AG08396 (cell line): Measurements from ENCODE around the gene MLIP.
A peak's percentile ranks its signal among the peaks of the same experiment; 100 is the strongest.
"Not testable (repeated sequence)": the region's sequence is repeated elsewhere in the genome, so short reads cannot be mapped to it uniquely, and the experiment has no call there.

Experiments used
- DNase-seq: peaks from one replicate; pipeline ENCODE4 v3.0.0; 2012; ENCODE audit warnings: low spot score, mixed read lengths

MLIP gene

GRCh38 chr6:54111341-54112045, at the start of gene MLIP:
Gene MLIP (plus strand): TSS chr6:54111443. CDS start chr6:54111480, 37 bp downstream.
- DNase-seq: no peak

DNA sequence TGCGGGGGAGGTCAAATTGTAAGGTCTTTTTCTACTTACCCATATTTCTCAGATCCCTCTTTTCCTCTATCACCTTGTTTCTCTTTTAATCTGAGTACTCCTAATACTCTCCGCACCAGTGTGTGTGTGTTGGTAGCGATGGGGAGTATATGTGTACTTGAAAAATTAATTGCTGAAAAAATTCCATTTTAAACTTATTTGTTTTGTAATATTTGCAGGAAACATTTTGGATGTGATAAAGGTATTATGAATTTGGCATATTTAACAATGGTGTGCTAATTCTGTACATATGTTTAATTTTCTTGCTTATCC, 48.1 kb upstream of the MLIP start:
- no peak for DNase-seq

GRCh38 chr6:54068694-54069093, 42.5 kb upstream of the MLIP start:
- no peak for DNase-seq

DNA sequence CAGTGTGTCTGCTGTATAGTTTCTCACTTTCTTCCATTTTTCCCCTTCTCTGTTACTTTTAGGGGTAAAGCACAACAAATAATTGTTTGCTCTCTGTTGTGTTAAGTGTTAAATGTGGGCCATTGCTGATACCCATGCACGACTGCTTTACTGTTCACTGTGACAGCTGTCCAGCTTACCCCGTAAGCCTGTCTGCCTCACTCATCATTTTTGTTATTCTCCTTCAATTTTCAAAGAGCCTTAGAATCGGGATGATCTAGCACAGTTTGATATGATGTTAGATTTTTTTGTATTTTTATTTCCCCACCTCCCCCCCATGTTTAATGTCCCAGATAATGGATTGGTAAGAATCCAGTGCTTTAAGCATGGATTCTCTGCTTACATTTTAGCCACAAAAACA, 41.2 kb upstream of the MLIP start:
- DNase-seq: no peak

DNA sequence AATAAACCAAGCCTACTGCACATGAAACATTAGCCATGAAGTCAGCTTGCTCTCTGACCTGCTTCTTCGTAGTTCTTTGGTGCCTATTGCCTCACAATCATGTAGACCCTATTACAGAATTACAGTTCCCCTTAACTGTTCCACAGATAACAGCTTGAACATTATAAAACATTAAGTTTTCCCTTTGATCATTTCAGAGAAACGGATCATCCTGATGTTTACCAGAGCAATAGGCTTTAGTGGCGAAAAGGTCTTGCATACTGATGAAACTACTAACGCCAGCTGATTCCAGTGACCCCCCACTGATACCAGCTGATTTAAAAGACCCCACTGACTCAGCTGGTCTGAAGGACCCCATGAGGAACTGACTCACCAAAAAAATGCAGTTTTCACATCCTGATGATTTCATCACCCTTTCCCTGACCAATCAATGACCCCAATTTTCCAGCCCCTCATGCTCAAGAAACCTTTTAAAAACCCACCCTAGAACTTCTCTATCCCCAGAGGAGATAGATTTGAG, 39.4 kb upstream of the MLIP start:
- DNase-seq: no peak

GRCh38 chr6:54072635-54073313, 38.5 kb upstream of the MLIP start:
- no peak for DNase-seq

DNA sequence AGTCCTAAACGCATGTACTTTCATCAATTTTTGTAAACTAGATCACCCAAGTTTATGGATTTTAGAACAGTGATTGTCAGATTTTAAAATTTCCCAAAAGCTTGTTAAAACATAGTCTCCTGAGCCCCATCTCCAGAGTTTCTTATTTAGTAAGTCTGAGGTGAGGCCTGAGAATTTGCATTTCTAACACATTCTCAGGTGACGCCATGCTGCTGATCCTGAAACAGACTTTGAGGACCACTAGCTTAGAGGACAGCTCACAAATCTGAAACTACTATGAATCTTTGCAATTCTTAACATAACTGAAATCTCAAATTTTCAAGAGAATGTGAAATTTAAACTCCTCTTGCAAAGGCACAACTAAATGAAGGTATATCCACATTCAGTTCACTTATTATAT, 37.8 kb upstream of the MLIP start:
- DNase-seq: no peak

DNA sequence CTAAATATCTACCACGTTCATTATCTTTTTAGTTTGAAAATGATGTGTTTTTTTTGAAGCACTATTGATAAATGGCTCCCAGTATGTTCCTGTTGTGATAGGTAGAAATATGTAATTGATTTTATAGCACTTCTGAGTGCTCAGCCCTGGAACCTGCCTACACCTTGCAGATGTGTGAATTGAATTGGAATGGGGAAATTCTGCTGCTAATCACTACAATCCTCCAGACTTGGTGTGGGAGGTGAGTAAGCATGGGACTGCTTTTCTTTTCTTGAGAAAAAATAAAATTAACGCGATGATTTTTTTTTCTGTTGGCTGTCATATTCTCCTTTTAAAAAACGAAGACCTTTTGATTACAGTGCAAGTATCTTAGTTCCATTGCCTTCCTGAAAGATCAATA, 37.1 kb upstream of the MLIP start:
- DNase-seq: no peak

DNA sequence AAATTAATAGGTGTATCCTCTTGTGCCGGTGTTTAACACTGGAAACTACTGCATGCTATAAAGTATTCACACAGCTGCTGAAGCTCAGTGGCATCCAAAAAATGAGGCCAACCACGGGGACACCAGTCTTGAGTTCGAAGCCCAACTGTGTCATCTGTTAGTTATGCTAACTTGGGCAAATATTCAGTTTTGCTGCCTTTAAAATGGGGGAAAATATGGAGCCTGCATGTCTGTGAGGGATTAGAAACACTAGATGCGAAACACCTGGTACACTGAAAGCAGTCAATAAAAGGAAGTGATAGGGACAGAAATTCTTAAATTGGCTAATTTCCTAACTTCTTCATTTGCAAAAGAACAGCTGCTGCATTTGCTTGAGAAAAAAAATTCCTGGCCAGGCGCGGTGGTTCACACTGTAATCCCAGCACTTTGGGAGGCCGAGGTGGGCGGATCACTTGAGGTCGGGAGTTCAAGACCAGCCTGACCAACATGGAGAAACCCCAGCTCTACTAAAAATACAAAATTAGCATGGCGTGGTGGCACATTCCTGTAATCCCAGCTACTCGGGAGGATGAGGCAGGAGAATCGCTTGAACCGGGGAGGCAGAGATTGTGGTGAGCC, 36.6 kb upstream of the MLIP start:
- no peak for DNase-seq

- no peak for DNase-seq
These were observed 35.0 kb upstream of the MLIP start for GRCh38 chr6:54076159-54076789.

DNA sequence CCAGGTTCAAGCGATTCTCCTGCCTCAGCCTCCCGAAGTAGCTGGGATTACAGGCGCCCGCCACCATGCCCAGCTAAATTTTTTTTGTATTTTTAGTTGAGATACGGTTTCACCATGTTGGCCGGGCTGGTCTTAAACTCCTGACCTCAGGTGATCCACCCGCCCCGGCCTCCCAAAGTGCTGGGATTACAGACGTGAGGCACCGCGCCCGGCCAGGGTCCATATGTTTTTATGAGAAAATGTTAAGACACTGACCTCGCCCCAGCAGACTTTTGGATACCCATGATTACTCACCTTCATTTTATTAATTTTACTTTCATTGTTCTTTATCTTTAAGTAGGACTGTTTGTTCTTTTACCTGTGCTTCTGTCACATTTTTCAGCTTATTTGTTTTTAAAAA, 29.7 kb upstream of the MLIP start:
- DNase-seq: not testable (repeated sequence)

DNA sequence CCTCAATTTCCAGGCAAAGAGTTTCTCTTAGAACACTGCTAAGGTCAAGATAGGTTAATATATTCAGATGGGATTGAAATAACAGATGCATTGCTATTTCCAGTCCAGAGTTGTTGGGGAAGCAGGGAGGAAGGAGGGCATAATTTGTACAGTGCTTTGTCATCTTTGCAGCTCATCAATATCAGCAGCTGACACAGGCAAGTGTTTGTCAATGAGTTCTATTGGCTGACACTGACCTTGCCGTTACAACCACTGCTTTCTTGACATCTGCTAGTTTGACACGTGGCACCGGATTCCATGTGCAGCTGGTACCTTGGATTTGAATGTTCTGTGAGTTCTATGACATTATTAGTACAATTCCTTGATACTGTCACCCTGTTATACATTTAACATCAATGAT, 28.0 kb upstream of the MLIP start:
- no peak for DNase-seq

DNA sequence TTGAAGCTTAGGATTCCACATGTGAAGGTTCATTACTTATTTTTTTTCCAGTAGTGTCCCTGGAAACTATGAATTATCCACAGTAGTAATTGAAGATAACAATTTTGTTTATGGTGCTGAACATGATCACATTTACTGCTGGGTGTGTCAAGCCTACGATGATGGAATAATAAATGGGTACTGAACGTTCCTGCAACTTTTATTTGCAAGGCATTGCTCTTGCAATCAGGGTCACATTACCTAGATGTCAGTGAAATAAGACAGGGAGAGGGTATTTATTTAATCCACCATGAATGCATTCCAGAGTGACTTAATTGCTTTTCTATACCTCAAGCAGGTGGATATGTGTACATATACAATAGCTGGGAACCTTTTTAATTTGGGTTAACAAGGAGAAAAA, 27.0 kb upstream of the MLIP start:
- no peak for DNase-seq

DNA sequence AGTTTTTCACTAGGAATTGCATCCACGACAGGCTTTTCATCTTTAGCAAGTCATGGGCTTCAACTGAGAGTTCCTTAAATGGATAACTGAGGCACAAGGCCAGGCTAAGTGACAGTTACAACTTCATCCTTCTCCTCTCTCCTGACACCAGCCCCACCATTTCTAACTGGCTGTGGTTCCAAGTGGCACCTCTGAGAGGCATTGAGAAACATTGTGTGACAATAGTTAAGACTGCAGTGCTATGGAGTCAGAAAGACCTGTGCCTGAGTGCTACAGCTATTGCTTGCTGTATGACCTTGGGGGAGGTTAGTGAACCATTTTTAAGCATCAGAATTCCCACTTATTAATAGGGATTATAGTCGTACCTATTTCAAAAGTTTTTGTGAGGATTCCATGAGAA, 26.2 kb upstream of the MLIP start:
- DNase-seq: no peak

DNA sequence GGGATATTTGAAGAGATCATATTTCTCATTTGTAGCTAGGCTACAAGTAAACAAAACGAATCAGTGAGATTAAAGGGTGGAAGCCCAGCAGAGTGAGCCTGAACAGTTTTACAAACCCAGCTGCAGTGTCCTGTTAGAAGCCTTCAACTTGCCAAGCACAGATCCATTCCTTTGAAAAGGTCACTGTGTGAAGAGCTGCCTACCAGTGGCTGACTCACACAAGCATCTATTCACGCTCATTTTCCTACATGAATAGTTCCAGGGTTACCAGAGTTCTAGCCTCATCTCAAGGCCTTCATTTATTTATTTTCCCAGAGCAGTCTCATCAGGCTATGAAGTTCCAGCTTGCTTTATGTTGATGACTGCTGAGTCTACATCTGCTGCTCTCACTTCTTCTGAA, 25.7 kb upstream of the MLIP start:
- peak; percentile 64 for DNase-seq

DNA sequence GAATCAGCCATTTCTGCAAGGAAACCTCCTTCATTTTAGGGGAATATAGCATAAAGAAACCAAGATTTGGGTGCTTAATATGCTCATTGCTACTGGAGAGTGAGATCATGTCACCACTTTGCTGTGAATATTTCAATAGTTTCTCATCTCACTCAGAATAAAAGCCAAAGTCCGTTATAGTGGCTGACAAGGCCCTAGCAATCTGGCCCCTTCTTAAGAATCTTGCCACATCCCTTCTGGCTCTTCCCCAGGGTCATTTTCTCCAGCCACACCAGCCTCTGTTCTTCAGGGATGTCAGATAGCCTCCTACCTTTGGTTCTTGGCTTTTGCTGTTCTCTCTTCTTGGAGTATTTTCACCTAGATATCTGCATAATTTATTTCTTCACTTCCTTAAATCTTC, 24.8 kb upstream of the MLIP start:
- no peak for DNase-seq

DNA sequence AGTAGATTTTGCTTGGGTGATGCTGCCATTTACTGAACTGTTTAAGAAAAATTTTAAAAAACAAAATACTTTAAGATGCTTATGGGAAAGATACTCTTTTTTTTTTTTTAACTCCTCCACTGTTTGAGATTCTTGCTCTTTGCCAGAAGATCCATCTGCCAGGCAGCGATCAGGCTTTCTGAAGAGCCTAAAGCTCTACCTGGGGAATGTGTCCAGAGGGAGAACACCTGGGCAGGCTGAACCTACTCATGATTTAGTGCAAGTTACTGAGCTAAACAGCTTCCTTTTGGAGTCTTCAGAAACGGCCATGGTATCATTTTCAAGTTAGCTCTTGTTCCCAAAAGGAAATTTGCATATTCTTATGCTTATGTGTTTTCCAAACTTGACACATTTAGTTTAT, 23.5 kb upstream of the MLIP start:
- no peak for DNase-seq

GRCh38 chr6:54093326-54093948, 17.8 kb upstream of the MLIP start:
- DNase-seq: no peak

- DNase-seq: no peak
These were observed 16.9 kb upstream of the MLIP start for GRCh38 chr6:54094293-54094692.

DNA sequence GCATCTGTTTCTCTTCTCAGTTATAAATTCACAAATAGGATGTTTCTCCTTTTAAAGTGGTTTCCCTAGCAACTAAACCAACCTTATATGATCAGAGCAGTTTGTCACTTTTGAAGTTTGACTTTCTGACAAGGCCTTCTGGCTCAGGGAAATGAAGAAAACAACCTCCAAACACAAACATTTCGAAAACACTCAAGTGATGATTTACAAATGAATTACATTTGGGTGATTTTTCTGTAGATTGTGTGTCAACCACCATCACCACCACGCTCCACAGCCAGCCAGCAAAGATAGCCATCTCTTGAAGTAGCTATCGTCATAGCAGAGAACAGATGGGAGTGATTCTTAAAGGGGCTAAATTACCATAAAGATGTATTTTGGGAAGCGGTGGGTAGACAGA, 16.5 kb upstream of the MLIP start:
- DNase-seq: no peak

DNA sequence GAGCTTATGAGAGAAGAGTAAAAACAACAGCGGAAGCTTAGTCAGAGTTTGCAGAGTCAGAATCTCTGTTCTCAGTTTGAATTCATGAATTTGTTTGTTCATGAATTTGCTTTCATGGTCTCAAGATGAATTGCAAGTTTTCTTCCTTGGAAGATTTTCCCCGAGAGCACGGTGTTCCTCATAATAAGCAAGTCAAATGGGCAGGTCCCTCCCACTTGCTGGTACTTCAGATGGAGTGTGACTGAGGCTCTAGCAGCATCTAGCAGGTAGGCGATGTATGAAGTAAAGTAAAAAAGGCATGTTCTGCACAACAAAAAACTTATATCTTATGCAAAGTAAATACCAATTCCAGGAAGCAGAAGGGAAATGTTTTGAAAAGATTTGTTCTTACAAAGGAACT, 15.5 kb upstream of the MLIP start:
- DNase-seq: no peak

DNA sequence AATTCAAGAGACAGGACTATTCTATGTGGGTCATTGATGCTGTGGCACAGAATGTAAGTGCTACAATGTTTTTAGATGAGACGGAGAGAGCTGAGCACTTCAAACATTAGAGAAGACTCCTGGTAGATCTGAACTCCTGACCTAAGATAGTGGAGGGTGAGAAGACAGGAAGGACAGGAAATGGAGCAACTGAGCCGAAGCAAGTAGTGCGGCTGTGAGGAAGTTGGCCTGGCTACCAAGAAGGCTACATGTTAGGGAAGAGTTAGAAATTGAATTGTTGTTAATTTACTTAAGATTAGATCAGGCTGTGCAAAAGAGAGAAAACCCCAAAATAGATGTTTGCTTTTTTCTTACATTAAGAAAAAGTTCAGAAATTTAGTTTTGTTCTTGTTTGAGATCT, 14.4 kb upstream of the MLIP start:
- DNase-seq: no peak

DNA sequence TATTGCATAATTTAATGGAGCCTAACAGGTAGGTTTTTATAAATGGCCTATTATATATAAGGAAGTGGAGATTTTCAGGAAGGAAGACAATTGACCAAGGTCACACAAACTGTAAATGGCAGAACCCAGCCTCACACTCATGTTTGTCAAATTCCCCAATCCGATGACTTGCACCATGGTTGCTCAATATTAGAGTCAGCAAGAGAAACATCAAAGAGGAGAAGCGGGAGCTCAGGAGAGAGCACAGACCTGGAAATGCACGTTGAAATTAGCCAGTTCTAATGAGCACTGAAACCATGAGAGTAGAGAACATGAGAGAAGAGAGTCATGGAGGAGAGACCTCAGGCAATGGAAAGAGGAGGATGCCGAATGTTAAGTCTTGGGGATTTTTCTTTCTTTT, 13.5 kb upstream of the MLIP start:
- DNase-seq: no peak
